Suprapubic skin (tissue), 4 donors: ENCODE measurements around the gene SERAC1.

ENCODE experiments used
- EP300 ChIP-seq: sonication (generic); formaldehyde crosslinking; IDR thresholded peaks from one replicate; pipeline ENCODE4 v1.6.1; 2017; ENCODE audit warnings: antibody characterized with exemption
- POLR2A ChIP-seq, 2 donors: fragments of 450-650 bp; IDR thresholded peaks; one replicate each; pipeline ENCODE4 v1.6.1; 2017; ENCODE audit warnings: antibody characterized with exemption in 2 of 2, mild to moderate bottlenecking in 2 of 2, moderate library complexity in 2 of 2
- POLR2AphosphoS5 ChIP-seq, 3 donors: sonication (generic); formaldehyde crosslinking; IDR thresholded peaks; one replicate each; pipeline ENCODE4 v1.6.1; 2017; ENCODE audit warnings: antibody characterized with exemption in 3 of 3
- TF ChIP-seq, protein P1 (sequence below), 2 donors: fragments of 200-600 bp in 1 of 2; fragments of 450-650 bp in 1 of 2; sonication (generic) in 1 of 2; IDR thresholded peaks; one replicate each; pipeline ENCODE4 v1.5.1; 2016 to 2019; ENCODE audit warnings: antibody characterized with exemption in 2 of 2, mild to moderate bottlenecking in 1 of 2, moderate library complexity in 1 of 2

DNA sequence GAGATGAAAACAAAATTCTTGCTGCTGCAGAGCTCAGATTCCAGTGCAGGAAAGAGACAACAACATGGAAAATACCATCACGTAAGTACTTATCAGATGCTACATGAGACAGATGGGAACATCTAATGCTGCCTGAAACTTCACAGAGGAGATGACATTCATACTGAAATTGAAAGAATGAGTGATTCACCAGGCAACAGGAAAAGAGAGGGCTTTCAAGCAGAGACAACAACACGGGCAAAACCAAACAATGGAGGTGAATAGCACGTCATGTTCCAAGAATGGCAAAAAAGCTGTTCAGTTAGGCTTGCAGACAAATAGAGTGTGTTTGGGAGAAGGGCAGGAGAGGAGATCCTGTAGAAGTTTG lies 39.3 kb upstream of the SERAC1 start:
- TF ChIP-seq POLR2AphosphoS5 (IDR thresholded peaks at IDR 0.05) (no peak), POLR2A (IDR thresholded peaks at IDR 0.05) (no peak), EP300 (no peak)
- TF ChIP-seq, protein P1, sequence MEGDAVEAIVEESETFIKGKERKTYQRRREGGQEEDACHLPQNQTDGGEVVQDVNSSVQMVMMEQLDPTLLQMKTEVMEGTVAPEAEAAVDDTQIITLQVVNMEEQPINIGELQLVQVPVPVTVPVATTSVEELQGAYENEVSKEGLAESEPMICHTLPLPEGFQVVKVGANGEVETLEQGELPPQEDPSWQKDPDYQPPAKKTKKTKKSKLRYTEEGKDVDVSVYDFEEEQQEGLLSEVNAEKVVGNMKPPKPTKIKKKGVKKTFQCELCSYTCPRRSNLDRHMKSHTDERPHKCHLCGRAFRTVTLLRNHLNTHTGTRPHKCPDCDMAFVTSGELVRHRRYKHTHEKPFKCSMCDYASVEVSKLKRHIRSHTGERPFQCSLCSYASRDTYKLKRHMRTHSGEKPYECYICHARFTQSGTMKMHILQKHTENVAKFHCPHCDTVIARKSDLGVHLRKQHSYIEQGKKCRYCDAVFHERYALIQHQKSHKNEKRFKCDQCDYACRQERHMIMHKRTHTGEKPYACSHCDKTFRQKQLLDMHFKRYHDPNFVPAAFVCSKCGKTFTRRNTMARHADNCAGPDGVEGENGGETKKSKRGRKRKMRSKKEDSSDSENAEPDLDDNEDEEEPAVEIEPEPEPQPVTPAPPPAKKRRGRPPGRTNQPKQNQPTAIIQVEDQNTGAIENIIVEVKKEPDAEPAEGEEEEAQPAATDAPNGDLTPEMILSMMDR (IDR thresholded peaks at IDR 0.05), result no peak
